Activated CD4-positive, alpha-beta T cell treated with anti-CD3 and anti-CD28 coated beads for 4 hours (primary cell): ENCODE data around the gene VASP.
A peak's percentile ranks its signal among the peaks of the same experiment; 100 is the strongest.

Source experiments
- DNase-seq, 2 donors: peaks; one replicate each; pipeline ENCODE4 v3.0.0-alpha.2; 2020

VASP gene

DNA sequence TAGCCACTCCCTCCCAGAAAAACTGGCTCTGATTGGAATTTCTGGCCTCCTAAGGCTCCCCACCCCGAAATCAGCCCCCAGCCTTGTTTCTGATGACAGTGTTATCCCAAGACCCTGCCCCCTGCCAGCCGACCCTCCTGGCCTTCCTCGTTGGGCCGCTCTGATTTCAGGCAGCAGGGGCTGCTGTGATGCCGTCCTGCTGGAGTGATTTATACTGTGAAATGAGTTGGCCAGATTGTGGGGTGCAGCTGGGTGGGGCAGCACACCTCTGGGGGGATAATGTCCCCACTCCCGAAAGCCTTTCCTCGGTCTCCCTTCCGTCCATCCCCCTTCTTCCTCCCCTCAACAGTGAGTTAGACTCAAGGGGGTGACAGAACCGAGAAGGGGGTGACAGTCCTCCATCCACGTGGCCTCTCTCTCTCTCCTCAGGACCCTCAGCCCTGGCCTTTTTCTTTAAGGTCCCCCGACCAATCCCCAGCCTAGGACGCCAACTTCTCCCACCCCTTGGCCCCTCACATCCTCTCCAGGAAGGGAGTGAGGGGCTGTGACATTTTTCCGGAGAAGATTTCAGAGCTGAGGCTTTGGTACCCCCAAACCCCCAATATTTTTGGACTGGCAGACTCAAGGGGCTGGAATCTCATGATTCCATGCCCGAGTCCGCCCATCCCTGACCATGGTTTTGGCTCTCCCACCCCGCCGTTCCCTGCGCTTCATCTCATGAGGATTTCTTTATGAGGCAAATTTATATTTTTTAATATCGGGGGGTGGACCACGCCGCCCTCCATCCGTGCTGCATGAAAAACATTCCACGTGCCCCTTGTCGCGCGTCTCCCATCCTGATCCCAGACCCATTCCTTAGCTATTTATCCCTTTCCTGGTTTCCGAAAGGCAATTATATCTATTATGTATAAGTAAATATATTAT lies 33.3 kb upstream of the VASP start:
- DNase-seq = no peak

DNA sequence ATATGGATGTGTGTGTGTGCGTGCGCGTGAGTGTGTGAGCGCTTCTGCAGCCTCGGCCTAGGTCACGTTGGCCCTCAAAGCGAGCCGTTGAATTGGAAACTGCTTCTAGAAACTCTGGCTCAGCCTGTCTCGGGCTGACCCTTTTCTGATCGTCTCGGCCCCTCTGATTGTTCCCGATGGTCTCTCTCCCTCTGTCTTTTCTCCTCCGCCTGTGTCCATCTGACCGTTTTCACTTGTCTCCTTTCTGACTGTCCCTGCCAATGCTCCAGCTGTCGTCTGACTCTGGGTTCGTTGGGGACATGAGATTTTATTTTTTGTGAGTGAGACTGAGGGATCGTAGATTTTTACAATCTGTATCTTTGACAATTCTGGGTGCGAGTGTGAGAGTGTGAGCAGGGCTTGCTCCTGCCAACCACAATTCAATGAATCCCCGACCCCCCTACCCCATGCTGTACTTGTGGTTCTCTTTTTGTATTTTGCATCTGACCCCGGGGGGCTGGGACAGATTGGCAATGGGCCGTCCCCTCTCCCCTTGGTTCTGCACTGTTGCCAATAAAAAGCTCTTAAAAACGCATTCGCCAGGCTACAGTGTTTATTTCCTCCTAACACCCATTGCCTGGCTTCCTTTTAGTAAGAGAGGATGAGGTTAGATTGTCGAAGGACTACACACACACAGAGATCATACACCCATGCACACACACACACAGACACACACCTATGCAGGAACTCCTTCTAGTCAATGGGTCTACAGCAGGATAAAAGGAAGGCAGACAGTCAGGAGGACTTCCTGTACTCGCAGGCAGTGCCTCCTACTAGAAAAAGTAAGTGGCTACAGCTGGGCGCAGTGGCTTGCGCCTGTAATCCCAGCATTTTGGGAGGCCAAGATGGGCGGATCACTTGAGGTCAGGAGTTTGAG lies 32.4 kb upstream of the VASP start:
- DNase-seq = no peak

DNA sequence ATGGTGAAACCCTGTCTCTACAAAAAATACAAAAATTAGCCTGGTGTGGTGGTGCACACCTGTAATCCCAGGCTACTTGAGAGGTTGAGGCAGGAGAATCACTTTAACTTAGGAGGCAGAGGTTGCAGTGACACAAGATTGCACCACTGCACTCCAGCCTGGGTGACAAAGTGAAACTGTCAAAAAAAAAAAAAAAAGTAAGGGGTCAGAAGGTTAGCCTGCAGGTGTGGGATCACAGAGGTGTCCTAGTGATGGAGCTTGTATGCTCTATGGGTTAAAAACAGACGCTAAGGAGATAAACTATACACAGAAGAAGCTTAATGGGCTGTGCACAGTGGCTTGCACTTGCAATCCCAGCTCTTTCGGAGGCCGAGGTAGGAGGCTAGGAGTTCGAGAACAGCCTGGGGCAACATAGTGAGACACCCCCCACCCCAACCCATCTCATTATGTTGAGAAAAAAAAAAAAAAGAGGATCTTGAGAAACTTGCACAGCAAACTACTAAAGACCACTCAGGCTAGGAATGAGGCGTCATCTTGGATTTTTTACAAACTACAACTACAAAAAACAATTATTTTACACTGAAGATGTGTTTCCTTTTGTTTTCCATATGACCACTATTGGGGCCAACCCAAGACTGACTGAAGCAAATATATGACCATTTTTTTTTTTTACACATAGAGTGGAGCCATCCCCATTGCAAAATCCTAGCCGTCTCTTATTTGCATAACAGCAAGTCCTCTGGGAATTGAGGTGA lies 31.6 kb upstream of the VASP start:
- DNase-seq = no peak

DNA sequence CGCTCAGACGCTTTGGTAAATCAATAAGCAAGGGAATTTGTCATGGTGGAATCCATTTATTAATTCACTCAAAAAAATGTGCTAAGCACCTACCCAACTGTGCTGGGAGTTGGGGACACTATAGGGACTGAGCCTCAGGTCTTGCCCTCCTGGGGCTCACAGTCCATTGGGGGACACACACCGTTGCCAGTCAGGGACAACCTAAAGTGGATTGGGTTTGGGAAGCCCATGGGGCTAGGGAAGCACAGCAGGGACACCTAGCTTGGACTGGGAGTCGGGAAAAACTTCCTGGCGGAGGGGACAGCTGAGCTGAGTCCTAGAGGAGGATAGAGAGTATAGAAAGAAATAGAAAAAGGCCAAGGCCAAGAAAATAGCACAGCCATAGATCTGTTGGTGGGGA lies 31.0 kb upstream of the VASP start:
- DNase-seq = no peak

DNA sequence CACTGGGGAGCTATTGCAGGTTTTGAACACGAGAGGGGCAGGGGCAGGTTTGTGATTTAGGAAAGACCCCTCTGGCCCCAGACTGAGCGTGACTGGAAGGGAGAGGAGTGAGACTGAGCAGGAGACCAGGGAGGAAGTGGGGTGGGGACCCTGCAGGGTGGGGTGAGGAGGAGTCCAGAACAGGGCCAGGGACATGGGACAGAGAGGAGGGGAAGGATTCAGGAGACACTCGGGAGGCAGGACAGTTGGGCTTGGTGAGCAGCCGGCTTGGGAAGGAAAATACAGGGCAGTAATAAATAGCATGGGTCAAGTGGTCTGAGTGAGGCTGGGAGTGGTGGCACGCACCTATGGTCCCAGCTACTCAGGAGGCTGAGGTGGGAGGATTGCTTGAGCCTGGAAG lies 30.1 kb upstream of the VASP start:
- no peak for DNase-seq

DNA sequence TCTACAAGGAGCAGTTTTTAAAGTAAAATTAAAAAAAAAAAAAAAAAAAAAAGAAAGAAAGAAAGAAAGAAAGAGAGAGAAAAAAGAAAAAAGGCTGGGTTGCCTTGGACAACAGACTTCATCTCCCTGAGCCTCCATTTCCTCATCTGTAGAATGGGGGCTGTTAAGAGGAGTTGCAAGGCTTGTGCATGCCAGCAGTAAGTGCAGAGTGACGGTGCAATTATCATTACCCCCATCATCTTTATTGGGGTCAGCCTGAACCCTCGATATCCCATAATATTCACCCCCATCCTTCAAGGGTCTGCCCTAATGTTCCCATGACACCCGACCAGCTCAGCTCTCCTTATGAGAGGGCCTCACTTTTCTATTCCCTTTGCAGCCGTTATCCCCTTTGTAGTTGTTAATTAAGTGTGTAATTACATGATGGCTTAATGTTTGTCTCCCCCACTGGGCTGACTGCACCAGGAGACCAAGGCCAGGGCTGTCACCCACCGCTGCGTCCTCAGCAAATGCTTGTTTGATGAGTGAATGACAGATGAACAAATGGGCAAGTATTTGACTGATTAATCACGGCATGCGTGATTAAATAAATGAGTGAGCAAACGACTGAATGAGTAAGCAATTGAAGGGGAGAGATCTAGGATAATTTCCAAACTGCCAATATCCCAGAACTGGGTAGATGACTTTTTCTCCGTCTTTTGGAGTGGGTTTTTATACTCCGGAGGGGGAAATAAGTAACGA lies 29.4 kb upstream of the VASP start:
- DNase-seq = no peak

DNA sequence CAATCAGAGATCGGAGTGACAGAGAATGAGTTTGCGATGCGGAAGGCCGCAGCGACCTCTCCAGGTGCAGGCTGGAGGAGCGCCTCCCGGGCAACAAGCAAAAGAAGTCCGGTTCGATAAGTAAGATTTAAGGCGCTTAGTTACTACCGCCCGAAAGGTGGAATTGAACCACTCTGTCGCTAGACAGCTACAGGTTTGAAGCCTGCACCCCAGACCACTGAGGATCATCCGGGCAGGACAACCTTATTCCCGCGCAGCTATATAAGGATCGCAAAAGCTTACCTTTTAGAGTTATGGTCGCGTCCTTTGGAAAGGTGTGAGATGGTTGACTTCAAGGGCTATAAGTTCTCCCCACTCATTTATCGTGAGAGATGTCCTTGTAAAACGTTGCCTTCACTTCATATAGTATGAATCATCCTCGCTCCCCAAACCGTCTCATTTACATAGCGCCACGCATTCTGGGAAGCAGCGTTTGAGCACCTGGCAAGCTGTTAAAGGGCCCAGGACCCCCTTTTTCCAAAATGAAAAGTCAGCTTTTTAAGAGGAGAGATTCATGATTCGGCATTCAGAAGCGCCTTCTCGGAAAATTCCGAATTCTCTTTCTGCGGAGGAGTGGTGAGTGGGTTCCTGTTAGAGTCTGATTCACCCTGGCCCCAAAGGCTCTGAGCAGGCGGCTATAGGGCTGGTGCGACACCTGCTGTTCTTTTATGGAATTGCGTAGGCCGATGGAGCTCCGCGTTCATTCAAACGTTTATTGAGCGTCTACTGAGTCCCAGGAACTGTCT lies 28.6 kb upstream of the VASP start:
- peak; percentile 86 to 94 for DNase-seq

DNA sequence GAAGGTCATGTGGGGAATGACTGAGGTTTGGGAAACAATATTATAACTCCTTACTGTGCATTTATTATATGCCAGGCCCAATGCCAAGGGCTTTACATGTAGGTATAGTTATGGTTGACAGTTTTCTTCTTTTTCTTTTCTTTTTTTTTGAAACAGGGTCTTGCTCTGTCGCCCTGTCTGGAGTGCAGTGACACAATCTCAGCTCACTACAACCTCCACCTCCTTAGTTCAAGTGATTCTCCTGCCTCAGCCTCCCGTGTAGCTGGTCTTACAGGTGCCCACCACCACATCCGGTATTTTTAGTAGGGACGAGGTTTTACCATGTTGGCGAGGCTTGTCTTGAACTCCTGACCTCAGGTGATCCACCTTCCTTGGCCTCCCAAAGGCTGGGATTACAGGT lies 24.2 kb upstream of the VASP start:
- no peak for DNase-seq

DNA sequence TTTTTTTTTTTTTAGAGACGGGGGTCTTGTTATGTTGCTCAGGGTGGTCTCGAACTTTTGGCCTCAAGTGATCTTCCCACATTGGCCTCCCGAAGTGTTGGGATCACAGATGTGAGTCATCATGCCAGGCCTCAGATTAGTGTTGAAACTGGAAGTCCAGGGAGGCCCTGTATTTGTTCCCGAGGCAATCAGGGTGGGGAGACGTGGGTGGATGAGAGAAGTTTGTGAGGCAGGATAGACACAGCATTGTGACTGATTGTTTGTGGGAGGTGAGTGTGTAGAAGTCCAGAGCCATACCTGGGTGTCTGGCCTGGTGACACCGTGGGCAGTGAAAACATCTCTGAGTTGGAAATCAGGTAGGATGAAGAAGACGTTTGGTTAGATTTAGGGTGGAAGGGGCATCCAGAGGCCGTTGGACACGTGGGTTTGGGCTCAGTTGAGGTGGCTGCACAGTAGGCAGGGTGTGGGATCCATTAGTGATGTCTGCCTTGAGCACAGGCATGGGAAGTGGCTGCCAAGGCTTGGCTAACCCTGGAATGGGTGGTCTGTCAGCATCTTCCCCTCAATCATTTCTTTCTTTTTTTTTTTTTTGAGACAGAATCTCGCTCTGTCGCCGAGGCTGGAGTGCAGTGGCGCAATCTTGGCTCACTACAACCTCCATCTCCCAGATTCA lies 22.9 kb upstream of the VASP start:
- DNase-seq = no peak

DNA sequence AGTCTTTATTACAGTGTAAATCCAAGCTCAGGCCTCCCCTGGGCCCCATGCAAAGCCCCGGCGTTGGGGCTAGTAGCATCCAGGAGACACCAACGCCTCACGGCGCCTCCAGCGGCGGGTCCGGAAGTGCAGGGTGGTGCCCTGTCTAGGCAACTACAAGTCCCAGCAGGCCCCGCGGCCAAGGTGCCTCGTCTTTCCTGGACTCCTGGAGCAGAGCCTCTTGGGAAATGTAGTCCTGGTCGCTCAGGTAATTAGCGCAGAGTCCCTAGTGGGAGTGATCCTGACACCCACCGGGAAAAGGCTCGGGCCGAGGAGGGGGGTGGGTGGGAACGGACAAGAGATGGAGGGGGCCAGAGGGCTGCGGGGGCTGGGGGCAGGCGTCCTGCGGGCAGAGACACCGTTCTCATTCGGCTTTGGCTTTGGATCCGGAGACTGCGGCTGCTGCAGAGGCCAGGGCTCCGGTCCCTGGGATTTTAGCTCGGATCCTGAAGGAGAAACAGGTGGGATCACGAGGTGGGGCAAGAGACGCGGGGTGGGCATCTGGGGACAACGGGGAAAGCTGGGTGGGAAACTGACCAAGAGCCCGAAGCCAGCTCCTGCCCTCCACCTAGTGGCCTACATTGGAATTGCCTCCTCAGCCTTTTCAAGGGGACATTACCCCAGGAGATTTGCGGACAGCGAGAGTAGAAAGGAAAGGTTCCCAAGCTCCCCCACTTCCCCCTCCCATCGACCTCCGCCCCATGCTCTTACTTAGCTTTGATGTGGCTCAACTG lies 21.8 kb upstream of the VASP start:
- peak; percentile 98 for DNase-seq

DNA sequence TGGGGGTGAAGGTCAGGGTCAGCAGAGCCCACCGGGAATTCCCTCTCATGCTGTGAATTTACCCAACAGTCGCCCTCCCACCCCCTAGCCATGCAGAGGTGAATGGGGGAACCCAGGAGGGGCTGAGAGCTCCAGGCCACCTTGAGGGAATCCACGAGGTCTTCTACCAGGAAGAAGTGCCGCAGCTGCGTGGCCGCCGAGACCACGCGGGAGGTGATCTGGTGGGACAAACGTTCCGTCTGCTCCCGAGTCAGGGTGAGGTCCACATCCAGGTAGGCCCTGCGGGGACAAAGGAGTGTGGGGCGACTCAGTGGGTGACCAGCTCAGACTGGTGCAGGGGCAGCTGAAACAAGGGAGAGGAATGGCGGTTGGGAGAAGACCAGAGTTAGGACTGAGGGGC lies 18.6 kb upstream of the VASP start:
- DNase-seq = no peak

DNA sequence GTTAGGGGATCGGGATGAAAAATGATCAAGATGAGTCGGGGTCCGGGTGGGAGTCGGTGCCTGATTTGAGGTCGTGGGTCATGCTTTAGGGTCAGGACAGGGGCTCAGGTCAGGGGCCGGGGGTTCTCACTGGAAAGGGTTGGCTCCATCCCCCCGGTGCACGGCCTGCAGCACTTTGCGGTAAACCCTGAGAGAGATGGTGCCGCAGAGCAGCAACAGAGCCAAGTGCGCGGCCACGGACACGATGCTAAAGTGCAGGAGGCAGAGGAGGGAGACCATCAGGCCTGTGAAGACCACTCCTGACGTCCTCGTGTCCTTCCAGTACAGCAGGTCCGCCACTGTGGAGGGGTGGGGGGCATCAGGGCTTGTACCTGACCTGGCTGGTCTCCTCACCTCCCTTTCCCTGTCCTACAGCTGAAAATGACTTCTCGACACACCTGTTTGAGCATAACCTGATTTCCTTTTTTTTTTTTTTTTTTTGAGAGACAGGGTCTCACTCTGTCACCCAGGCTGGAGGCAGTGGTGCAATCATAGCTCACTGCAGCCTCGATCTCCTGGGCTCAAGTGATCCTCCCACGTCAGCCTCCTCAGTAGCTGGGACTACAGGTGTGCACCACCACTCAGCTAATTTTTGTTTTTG lies 17.9 kb upstream of the VASP start:
- no peak for DNase-seq

DNA sequence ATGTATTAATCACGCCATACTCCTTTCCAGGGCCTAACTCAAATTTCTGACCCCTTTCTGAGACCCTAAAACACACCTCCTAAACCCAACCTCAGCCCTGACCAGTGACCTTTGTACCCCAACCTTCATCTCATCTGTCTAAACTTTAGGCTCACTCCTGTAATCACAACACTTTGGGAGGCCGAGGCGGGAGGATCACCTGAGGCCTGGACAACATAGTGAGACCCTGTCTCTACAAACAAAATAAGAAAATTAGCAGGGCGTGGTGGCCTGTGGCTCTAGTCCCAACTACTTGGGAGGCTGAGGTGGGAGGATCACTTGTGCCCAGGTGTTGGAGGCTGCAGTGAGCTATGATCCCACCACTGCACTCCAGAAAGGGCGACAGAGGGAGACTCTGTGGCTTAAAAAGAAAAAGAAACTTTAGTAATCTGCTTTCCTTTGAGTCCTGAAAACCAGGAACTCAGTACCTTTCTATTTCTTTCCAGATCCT lies 15.1 kb upstream of the VASP start:
- no peak for DNase-seq

DNA sequence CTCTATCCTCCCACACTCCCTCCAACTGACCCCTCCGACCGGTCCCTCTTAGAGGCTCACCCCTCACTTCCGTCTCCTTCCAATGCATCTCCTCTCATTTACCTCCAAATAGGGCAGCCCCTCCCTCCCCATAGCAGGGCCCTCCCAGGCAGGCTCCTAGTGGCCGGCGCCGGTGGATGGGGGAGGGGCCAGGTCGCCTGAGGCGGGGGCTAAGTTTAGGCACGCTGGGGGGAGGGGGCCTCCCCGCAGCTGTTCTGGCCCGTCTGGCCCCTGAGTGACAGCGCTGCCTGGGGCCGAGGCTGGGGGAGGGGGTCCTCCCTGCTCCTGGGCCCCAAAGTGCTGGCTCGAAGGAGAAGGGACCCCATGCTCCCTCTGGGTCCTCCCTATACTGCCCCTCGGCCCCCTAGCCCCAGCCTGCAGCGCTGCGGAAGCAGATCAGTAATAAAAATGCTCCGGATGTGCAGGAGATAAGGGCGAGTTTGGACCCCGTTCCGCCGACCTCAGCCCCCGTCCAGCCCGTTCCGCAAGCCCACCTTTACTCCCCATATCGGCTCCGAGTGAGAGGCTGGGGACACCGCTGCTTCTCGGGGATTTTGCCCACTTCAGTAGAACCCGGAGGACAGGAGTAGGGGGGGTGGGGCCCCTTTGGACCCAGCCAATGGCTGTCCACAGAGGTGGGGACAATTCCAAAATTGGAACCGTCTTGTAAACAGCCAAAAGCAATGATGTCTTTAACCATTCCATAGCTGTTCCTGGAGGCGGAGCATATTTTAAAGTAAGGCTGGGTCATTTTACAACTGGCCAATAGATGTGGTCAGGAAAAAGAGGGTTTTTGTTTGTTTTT lies 14.4 kb upstream of the VASP start:
- no peak for DNase-seq

DNA sequence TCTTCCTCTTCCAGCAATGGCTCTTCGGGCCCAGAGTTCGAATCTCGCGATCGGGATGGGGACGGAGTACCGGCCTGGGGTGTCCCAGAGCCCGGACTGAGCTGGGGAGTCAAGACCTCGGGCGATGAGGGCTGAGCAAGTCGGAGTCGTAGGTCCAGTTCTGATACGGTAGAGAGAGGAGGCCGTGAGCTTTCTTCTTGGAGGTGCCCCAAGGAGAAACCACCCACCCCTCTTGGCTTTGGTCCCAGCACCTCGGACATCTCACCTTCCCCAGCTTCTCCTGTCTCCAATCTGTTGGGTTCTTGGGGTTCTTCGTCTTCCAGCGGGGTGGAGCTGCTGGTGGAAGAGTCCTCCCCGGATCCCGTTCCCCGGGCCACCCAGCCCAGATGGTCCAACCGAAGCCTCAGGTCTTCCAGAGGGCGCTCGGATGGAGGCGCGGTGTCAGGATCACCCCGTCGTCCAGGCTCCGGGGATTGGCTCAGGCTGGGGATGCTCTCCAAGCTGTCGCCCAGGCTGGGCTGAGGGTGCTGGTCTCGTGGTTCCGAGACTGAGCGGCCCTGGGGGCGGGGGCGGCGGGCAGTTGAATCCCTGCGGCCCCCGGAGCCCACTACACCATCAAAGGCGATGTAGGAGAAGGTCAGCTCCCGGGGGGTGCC lies 12.9 kb upstream of the VASP start:
- no peak for DNase-seq

DNA sequence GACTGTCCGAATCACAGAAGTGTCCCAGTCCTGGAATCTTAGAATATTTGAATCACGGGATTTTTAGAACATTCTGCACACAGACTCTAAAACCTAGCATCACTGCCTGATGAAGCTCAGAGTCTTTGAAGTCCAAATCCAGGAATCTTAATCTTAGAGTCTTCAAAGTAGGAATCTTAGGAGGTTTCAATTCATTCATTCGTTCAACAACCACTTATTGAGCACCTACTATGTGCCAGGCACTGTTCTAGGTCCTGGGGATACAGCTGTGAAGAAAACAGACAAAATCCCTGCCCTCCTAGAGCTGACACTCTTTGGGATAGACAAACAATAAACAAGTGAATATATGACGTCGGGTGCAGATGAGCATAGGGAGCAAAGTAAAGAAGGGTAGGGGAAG lies 12.1 kb upstream of the VASP start:
- DNase-seq = no peak

DNA sequence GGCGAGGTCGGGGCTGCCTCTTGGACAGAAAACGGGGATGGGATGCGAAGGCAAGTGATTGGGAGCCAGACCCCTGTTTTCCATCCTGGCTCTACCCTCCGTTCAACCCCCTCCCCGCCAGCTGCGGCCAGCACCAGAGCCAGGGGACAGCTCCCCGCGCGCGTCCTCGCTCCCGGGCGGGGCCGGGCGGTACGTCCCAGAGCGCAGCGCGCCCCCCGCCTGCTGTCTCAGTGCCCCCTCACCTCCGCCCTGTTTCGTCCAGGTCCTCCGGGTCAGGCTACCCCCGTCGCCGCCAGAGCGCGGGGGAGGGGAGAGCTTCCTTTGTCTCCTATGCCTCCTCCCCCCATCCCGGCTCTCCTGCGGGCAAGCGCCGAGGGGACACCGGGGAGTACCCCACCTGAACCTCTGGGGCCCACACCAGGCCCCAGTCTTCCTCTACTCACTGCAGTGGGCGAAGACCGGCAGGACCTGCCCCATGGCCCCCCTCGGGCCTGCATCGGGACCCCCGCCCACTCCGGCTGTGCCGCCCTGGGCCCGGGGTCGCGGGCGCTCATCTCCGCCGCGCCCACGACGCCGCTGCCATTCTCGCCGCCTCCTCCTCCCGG lies 10.8 kb upstream of the VASP start:
- peak in 1 of 2 donors; percentile 42 for DNase-seq

DNA sequence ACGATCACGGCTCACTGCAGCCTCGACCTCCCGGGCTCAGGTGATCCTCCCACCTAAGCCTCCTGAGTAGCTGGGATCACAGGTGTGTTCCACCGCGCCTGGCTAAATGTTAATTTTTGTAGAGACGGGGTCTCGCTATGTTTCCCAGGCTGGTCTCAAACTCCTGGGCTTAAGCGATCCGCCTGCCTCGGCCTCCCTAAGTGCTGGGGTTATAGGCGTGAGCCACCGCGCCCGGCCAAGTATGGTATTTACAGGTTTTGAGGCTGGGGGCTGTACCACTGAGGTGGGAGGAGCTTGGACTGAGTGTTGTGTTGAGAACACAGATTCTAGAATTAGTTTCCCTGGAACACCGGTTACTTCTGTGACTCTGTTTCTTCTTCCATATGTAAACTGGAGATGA lies 9.5 kb upstream of the VASP start:
- no peak for DNase-seq
